ENCODE results near the gene STAG1. TPM values are rescaled to one million over a fixed set of nuclear protein-coding genes. Genes with fewer than 3 reads are reported as not detected.

STAG1 gene
- total and polyA plus RNA-seq, 2 experiments from 2014 or later = 12.4 to 41.1 TPM

DNA sequence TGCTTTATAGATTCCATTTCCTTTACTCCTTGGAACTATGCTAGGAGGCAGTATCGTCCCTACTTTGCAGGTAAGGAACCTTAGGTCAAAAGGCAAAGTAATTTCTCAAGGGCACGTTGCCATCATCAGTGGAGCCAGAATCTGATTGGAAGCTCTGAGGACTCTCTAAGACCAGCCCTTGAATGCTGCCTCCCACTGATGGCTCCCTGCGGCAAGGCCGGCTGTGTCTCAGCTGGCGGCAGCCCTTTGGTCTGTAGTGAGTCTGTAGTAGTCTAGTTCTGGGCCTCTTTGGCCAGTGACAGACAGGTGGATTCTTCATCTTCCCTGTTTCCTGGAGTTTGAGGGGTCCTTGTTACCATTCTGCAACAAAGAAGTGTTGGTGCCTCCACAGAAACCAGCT lies 425.9 kb downstream of the STAG1 start:
- 100% methylated on average over 5 of the region's 5 CpGs for WGBS (ENCODE audit: low lambda C conversion rate, missing lambda C conversion rate)
- Histone ChIP-seq H3K4me2 (no peak overlapping the region), H3K9me2 (replicated peaks; ENCODE audit: insufficient read depth) (no peaks in the 10 kb centered on the region), H3K27ac (no peak overlapping the region), H4K20me1 (ENCODE audit: insufficient read depth, poor library complexity, severe bottlenecking) (no peaks in the 10 kb centered on the region), H3K27me3 (no peaks in the 10 kb centered on the region), H3K9me3 (ENCODE audit: low read depth) (peaks cover 4% of the 10 kb centered on the region), H3K4me3 (no peak overlapping the region), H3K4me1 (ENCODE audit: insufficient read depth) (no peaks in the 10 kb centered on the region), H3K36me3 (replicated peaks; ENCODE audit: insufficient read depth, low read depth) (no peaks in the 10 kb centered on the region), H2AFZ (no peak overlapping the region), H3K79me2 (no peaks in the 10 kb centered on the region)
- DNase-seq (ENCODE audit: low spot score) = no peak
- TF ChIP-seq EZH2 (IDR thresholded peaks at IDR 0.05; ENCODE audit: borderline replicate concordance) (no peak), EZH2phosphoT487 (IDR thresholded peaks at IDR 0.05; ENCODE audit: low read depth, severe bottlenecking, unreplicated experiment) (no peak)
- TF ChIP-seq, protein P1, sequence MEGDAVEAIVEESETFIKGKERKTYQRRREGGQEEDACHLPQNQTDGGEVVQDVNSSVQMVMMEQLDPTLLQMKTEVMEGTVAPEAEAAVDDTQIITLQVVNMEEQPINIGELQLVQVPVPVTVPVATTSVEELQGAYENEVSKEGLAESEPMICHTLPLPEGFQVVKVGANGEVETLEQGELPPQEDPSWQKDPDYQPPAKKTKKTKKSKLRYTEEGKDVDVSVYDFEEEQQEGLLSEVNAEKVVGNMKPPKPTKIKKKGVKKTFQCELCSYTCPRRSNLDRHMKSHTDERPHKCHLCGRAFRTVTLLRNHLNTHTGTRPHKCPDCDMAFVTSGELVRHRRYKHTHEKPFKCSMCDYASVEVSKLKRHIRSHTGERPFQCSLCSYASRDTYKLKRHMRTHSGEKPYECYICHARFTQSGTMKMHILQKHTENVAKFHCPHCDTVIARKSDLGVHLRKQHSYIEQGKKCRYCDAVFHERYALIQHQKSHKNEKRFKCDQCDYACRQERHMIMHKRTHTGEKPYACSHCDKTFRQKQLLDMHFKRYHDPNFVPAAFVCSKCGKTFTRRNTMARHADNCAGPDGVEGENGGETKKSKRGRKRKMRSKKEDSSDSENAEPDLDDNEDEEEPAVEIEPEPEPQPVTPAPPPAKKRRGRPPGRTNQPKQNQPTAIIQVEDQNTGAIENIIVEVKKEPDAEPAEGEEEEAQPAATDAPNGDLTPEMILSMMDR (IDR thresholded peaks at IDR 0.05; ENCODE audit: poor library complexity) = no peak

DNA sequence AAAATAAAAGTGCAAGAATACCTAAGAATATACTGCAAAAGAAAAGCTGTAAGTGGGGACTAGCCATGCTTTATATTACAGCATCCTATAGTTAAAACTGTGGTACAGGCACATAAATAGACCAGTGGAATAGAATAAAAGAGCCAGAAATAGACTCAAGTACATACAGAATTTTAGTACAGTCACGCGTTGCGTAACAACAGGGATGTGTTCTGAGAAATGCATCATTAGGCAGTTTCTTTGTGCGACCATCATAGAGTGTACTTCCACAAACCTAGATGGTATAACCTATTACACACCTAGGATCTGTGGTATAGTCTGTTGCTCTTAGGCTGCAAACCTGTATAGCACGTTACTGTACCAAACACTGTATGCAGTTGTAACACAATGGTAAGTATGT lies 440.2 kb downstream of the STAG1 start:
- 96% methylated on average over 5 of the region's 5 CpGs for WGBS (ENCODE audit: low lambda C conversion rate, missing lambda C conversion rate)
- H4K20me1 ChIP-seq (ENCODE audit: insufficient read depth, poor library complexity, severe bottlenecking) = no peaks in the 10 kb centered on the region
- no peak overlapping the region for H2AFZ ChIP-seq
- H3K4me3 ChIP-seq = no peak overlapping the region
- no peaks in the 10 kb centered on the region for H3K9me3 ChIP-seq (ENCODE audit: low read depth)
- H3K4me2 ChIP-seq = no peak overlapping the region
- DNase-seq (ENCODE audit: low spot score) = no peak
- no peaks in the 10 kb centered on the region for H3K27me3 ChIP-seq
- H3K4me1 ChIP-seq (ENCODE audit: insufficient read depth) = no peaks in the 10 kb centered on the region
- H3K27ac ChIP-seq = no peak overlapping the region
- no peaks in the 10 kb centered on the region for H3K9me2 ChIP-seq (replicated peaks; ENCODE audit: insufficient read depth)
- TF ChIP-seq EZH2phosphoT487 (IDR thresholded peaks at IDR 0.05; ENCODE audit: low read depth, severe bottlenecking, unreplicated experiment) (no peak), EZH2 (IDR thresholded peaks at IDR 0.05; ENCODE audit: borderline replicate concordance) (no peak)
- TF ChIP-seq, protein P1 (IDR thresholded peaks at IDR 0.05; ENCODE audit: poor library complexity) = no peak
- no peaks in the 10 kb centered on the region for H3K79me2 ChIP-seq
- no peaks in the 10 kb centered on the region for H3K36me3 ChIP-seq (replicated peaks; ENCODE audit: insufficient read depth, low read depth)

DNA sequence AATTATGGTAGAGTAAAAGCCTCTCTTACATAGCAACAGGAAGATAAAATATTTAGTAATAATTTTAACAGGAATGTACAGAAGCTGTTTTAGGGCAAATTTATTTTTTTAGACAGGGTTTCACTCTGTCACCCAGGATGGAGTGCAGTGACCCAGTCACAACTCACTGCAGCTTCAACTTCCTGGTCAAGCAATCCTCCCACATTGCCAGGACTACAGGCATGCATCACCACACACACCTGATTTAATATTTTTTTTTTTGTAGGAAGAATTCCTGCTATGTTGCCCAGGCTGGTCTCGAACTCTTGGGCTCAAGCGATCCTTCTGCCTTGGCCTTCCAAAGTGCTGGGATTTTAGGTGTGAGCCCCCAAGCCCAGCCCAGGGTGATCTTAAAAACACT lies 440.9 kb downstream of the STAG1 start:
- Histone ChIP-seq H3K27ac (no peak overlapping the region), H3K27me3 (no peaks in the 10 kb centered on the region), H4K20me1 (ENCODE audit: insufficient read depth, poor library complexity, severe bottlenecking) (no peaks in the 10 kb centered on the region), H3K79me2 (no peaks in the 10 kb centered on the region), H3K4me3 (no peak overlapping the region), H3K9me2 (replicated peaks; ENCODE audit: insufficient read depth) (no peaks in the 10 kb centered on the region), H3K36me3 (replicated peaks; ENCODE audit: insufficient read depth, low read depth) (no peaks in the 10 kb centered on the region), H3K4me1 (ENCODE audit: insufficient read depth) (no peaks in the 10 kb centered on the region), H2AFZ (no peak overlapping the region), H3K9me3 (ENCODE audit: low read depth) (no peaks in the 10 kb centered on the region), H3K4me2 (no peak overlapping the region)
- TF ChIP-seq EZH2phosphoT487 (IDR thresholded peaks at IDR 0.05; ENCODE audit: low read depth, severe bottlenecking, unreplicated experiment) = no peak
- TF ChIP-seq EZH2 (IDR thresholded peaks at IDR 0.05; ENCODE audit: borderline replicate concordance) = no peak
- TF ChIP-seq, protein P1 (IDR thresholded peaks at IDR 0.05; ENCODE audit: poor library complexity) = no peak
- no peak for DNase-seq (ENCODE audit: low spot score)
- WGBS (ENCODE audit: low lambda C conversion rate, missing lambda C conversion rate) = 100% methylated on average over 2 of the region's 2 CpGs

DNA sequence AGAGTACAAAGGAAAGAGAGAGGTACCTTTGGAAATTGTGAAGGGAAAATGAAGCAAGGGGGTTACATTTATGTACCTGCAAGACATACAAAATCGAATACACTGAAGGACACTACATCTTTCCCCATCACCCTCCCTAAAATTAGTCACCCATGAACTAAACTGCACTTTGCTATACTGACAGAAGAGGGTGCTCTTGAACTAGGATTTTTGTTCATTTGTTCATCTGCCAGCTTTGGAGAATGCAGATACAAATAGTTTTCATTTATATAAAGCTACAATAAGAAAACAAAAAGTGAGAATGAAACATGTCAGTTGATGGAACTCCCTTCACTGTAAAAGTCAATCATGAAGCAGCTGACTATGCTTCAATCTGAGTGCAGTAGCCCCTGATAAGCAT lies 446.3 kb downstream of the STAG1 start:
- Histone ChIP-seq H3K4me1 (ENCODE audit: insufficient read depth) (no peaks in the 10 kb centered on the region), H3K27ac (no peak overlapping the region), H3K4me3 (no peak overlapping the region), H3K4me2 (no peak overlapping the region), H3K36me3 (replicated peaks; ENCODE audit: insufficient read depth, low read depth) (no peaks in the 10 kb centered on the region), H2AFZ (no peak overlapping the region), H4K20me1 (ENCODE audit: insufficient read depth, poor library complexity, severe bottlenecking) (no peaks in the 10 kb centered on the region), H3K27me3 (no peaks in the 10 kb centered on the region), H3K79me2 (no peaks in the 10 kb centered on the region), H3K9me2 (replicated peaks; ENCODE audit: insufficient read depth) (no peaks in the 10 kb centered on the region), H3K9me3 (ENCODE audit: low read depth) (no peaks in the 10 kb centered on the region)
- TF ChIP-seq EZH2 (IDR thresholded peaks at IDR 0.05; ENCODE audit: borderline replicate concordance) (no peak), EZH2phosphoT487 (IDR thresholded peaks at IDR 0.05; ENCODE audit: low read depth, severe bottlenecking, unreplicated experiment) (no peak)
- TF ChIP-seq, protein P1 (IDR thresholded peaks at IDR 0.05; ENCODE audit: poor library complexity) = no peak
- DNase-seq (ENCODE audit: low spot score) = no peak
- WGBS (ENCODE audit: low lambda C conversion rate, missing lambda C conversion rate) = 57% methylated on average over 1 of the region's 1 CpG

All from hepatocyte (in vitro differentiated cells).